GM18502 (cell line): ENCODE data around the gene CCDC187.

ENCODE experiments used
- ATAC-seq: cut with Tn5 transposase; IDR thresholded peaks from one replicate; pipeline ENCODE4 v1.9.1; 2021; ENCODE audit warnings: mild to moderate bottlenecking; ENCODE audit not compliant: unreplicated experiment, poor library complexity

The CCDC187 gene

GRCh38 chr9:136218271-136218670 lies 85.6 kb downstream of the CCDC187 start:
- ATAC-seq, result no peak

DNA sequence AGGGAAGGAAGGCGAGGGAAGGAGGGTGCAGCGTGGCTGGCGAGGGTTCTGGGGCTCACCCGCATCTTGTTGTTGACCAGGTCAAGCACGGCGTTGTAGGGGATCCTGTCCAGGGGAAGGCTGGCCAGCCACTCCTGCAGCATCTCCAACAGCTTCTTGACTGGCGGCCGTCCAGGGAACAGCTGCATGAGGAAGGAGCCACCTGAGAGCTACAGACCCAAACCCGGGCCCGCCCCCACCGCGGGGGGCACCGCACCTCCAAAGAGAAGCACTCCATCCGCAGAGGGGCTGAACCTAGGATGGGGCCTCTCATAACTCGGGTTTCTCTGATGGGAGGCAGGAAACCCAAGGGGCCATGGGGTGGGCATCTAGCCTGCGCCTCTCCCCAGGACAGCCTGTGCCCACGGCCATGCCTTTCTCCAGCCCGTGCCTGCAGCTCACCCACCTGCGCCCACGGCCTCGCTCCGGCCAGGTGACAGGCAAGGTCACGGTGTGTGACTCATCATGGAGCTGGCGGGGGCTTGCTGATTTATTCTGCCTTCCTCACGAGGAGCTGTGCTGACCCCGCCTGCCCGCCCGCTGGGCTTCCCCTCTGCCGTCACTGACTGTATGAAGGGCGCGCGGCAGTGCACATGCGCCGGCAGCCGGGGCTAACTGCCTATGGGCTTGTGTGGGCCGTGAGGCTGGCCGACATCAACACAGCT lies 87.2 kb downstream of the CCDC187 start:
- no peak for ATAC-seq

GRCh38 chr9:136213733-136214132 lies 90.2 kb downstream of the CCDC187 start:
- ATAC-seq, result no peak

DNA sequence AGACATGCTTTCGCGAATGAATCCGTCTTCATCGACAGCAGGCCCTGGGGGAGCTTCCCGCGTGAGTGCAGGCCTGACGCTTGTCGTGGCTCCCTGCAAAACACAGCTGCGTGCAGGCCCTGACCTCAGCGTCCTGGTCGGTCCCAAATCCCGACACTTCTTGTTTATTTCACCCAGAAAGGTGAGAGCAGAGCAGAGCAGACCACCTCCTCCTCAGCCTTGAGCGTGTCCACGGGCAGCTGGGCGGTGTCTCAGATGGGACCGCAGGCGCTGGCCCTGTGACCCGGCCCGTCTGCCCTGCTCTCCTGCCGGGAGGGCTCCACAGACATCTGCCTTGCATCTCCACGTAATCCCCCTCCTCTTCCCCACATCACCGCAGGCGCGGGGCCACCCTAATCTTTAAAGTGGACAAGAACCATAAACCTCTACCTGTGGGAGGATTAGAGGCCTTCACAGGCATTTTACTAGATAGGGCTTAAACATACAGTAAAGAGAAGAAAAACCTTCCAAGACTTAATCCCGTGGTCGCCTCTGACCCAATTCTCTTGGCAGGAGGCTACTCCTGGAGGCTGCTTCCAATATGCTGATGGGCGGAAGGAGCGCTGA lies 91.4 kb downstream of the CCDC187 start:
- ATAC-seq, result no peak

DNA sequence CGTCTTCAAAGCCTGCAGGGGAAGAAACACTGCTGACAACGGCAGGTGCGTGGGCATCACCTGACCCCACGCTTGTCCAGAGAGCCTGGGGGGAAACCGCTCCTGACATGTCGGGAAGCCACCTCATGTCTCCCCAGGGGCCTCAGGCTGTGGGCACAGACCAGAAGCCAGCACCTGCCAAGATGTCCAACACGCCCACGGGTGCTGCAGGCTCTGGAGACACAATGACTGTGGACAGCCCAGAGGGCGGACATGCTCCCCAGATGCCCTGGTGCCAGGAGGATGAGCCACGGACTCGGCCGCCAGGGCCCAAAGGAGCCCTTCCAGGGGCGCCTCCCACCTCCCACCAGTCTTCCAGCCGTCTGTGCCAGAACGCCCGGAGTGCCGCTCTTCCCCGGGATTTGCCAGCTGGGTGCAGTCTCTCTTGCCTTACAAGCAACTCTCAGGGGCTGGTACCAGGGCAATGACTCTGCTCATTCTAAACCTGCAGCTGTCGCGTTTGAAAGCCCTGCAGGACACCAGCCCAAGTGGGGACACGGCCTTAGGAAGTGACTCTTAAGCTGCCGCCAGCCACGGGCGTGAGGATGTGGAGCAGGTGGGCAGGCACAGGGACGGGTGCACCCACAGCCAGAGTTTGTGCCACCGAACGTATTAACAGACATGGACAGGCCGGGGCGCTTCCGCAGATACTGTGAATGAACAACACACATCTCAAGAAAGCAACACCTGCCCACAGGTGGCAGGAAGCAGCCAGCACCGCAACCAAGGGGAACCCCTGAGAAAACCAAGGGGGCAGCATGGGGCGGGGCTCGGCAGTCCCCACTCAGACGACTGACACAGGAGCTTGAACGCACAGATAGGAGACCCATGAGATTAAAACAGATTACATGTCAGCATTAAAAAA lies 92.2 kb downstream of the CCDC187 start:
- no peak for ATAC-seq

GRCh38 chr9:136211006-136211405 lies 92.9 kb downstream of the CCDC187 start:
- no peak for ATAC-seq

DNA sequence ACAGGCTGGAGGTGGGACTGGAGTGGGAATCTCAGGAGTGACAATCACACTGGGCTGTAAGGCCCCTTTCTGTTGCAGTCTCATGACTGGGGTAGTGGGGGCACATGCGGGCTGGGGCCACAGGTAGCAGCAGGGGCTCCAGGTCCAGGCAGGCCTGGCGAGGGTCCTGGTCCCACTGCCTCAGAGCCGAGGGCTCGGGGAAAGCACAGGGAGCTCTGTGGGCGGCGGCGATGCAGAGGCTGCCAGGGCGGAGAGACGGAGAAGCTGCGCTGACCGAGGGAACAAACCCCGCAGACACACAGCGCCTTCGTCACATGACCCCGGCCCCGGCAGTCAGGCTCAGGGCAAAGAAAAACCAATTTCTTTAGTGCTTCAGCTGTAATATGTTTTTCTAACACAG lies 93.6 kb downstream of the CCDC187 start:
- ATAC-seq, result no peak

- ATAC-seq, result no peak
These were observed 94.1 kb downstream of the CCDC187 start for GRCh38 chr9:136209786-136210185.

GRCh38 chr9:136209232-136209631 lies 94.7 kb downstream of the CCDC187 start:
- ATAC-seq, result no peak

DNA sequence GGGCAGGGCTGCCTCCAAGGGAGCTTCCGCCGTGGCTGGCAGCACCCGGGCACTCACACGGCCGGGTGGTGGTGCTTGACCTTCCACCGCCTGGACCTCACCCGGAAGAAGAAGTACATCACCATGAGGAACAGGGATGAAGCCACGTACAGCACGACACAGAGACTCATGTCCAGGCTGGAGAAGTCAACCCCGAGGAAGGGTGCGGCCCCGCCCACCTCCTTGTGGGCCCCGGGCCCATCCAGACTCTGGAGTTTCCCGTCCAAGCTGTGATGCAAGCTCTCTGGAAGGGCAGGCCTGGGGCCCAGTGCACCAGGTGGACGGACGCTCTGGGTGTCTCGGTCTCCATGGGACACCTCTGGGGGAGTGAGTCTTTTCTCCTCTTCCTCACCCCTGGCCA lies 95.2 kb downstream of the CCDC187 start:
- ATAC-seq, result no peak

- ATAC-seq, result no peak
These were observed 96.3 kb downstream of the CCDC187 start for GRCh38 chr9:136207616-136208015.

DNA sequence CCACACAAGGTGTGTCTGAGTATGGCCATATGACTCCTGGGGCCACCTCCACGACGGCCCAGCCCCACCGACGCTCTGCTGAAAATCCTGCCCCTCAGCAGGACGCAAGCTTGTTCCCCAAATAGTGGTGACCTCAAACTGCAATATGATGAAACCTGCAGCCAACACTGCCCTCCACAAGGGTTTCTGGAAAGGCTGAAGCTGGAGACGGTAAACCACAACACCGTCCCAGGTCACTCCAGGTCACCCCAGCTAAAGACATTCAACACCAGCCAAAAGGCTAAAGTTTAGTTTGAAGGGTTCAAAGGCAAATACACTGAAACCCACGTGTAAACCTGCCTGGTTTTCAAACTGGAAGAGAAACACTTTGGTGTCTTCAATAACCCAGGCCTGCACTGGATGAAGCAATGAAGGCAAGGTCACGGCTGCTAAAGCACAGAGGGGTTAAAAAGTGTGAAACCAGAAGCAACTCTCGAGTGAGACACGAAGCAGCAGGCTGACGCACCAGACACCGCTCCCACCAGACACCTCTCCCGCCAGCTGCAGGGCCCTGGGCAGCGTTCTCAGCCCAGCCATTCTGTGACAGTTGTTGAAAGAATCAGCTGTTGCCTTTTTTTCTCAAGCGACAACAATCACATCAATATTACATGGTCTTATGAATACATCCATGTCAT lies 97.2 kb downstream of the CCDC187 start:
- no peak for ATAC-seq

DNA sequence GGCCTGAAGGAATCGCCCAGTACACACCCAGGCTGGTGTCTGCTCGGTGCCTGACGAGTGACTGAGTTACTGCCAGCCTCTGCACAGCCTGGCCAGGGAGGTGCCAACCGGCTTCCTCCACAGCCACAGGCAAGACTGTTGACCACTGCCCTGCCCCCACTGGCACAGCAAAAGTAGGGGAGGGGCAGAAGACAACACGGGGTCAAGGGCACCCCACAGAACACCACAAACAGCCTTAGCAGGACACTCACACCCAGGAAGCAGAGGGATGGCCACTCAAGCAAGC lies 98.2 kb downstream of the CCDC187 start:
- ATAC-seq, result no peak

- no peak for ATAC-seq
These were observed 98.8 kb downstream of the CCDC187 start, which contains the start of gene LHX3 for GRCh38 chr9:136204838-136205706. Gene LHX3 (minus strand): TSS chr9:136205128. CDS start chr9:136205012, 116 bp downstream.

DNA sequence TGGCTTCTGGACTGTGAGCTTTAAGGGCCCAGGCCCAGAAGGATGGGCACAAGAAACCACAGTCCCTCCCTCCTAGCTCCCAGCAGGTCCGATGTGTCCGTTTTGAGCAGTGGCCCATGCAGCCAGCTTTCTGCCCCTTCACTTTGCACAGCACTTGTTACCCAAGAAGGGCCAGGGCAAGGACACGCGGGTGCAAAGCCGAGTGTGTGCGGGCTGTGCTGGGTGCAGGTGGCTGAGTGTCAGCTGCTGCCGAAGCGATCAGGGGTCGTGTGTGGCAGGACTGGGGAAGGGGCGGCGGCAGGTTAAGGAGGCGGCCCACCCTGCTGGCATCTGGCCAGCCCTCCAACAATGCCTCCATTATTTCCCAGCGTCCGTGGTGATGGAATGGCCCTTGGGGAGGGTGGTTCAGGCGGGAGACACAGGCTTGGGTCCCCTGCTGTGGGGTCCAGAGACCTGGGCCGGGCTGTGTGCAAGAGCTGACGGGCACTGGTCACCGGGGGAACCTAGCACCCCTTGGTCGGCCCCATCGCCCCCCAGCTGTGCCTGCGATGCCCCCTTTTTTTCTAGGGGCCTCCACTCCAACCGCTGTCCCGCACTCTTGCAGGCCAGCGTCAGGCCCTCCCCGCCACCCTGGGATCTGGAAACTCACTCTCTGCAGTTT lies 99.6 kb downstream of the CCDC187 start:
- no peak for ATAC-seq

DNA sequence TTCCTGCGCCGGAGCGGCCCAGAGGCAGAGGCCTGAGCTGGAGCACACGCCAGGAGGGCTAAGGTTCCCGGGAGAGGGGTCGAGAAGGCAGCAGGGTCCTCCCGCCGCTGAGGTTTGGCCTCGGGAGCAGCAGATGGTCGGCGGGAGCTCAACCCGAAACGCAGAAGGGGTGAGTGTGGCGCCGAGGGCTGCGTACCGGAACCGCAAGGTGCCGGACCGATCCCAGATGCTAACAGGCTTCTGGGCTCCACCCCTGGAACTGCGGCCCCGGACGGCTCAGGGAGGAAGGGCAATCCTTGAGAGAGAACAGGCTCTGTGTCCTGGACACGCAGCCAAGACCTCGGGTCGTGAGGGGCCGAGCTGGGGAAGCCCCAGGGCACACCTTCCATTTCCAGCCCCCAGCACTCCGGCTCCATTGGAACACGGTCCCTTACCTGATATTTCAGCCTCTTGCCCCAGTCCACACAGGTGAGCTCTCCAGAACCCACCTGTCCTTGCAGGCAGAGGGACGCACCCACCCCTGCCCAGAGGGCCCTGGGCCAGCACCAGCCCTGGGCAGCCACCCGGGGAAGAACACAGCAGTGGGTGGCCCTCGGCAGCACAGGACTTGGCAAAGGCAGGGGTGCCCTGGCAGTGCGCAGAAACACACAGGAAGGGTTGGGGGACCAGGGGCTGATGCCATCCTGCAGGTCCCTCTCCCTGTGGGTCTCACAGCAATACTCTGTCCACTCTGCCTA lies 100.3 kb downstream of the CCDC187 start:
- ATAC-seq, result no peak

DNA sequence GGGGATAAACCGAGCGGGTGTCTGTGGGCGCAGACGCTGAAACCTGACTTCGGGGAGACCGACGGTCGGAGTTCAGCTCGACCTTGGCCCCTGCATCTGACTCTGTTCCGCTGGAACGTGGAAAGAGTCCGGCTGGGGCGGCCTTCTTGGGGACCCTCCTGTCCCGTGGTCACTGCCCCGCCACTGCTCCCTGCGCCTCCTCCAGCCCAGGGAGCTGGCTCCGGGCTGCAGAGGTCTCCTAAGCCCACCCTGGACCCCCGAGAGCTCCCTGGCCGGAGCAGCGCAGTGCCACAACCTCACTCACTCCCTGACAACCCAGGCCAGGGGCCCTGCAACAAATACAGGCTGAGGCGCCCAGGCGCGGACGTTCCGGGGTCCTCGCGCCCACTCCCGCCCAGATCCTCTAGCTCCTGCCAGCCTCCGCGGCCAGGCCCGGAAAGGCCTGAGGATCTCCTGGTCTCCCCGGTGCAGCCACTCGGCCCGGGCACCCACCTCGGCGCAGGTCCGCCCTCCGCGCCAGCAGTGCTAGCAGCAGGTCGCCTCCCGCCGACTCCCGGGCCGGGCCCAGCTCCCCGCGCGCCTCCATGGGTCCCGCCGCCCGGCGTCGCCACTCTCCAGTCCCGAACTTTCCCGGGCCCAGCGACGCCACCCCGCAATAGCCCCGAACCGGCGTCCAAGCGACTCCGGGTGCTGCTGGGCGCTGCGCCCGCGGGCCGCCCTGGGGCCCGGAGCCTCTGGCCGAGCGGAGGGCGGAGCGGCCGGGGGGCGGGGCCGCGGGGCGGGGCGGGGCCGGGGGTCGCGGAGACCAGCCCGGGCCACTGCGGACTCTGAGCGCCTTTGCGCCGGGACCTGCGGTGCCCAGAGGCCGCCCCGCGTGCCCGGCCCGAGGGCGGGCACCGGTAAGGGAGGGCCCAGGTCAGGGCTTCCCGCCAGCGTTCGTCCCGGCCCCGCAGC lies 101.2 kb downstream of the CCDC187 start:
- no peak for ATAC-seq
